K562 (cell line): ENCODE measurements around the gene DBF4B. TPM values are rescaled to one million over a fixed set of nuclear protein-coding genes. Genes with fewer than 3 reads are reported as not detected.

ENCODE experiments used
- ATAC-seq: fragments of 200-7000 bp; cut with Tn5 transposase; 3 replicates; pipeline ENCODE4 v1.9.1; 2020; ENCODE audit warnings: moderate library complexity
- BruUV-seq: library from RNA; stranded (reverse); fragments of 400-500 nt; replicated peaks from 2 replicates; lab custom pipeline; 2021; lab: Mats Ljungman, UMichigan
- CTCF ChIA-PET: fragments of 300-600 bp; formaldehyde crosslinking; extraction: SDS; loops from one replicate; lab custom pipeline; 2021; ENCODE audit warnings: low intra/inter-chr PET ratio; lab: Yijun Ruan, JAX
- POLR2A ChIA-PET: fragments of 300-600, 350-650 bp; sonication (Branson Sonifier 250); formaldehyde crosslinking; extraction: SDS; loops from one replicate; lab custom pipeline; 2021; ENCODE audit warnings: antibody characterized with exemption, inconsistent platforms; lab: Yijun Ruan, JAX
- DNase-seq, 4 experiments: peaks; one replicate each; pipeline versions ENCODE4 v3.0.0 to v3.0.0-alpha.2; 2011 to 2018; ENCODE audit warnings: low spot score in 3 of 4, mixed read lengths in 3 of 4; ENCODE audit errors: extremely low read depth in 1 of 4
- FAIRE-seq: peaks from 2 replicates; lab custom pipeline; 2011; peaks lifted over from hg19 to GRCh38; lab: Jason Lieb, UNC
- H2AFZ ChIP-seq: 2 replicates; pipeline ENCODE4 v1.6.0; 2011; ENCODE audit warnings: low read depth, low read length, control low read depth, inconsistent platforms
- H3K27ac ChIP-seq: fragments of 200-600 bp; 3 replicates; pipeline ENCODE4 v1.8.0; 2011; ENCODE audit warnings: low read depth, mild to moderate bottlenecking, control low read depth, inconsistent platforms, low read length, moderate library complexity, mixed read lengths; ENCODE audit errors: extremely low read depth
- H3K27me3 ChIP-seq, 2 experiments: fragments of 300-600 bp in 1 of 2; 2 replicates in 1 of 2; 3 replicates in 1 of 2; pipeline versions ENCODE4 v1.6.0 to v1.8.0; 2011; ENCODE audit warnings: inconsistent platforms in 2 of 2, low read length in 2 of 2, mild to moderate bottlenecking in 1 of 2, mixed read lengths in 1 of 2, moderate library complexity in 1 of 2; ENCODE audit not compliant: control insufficient read depth in 2 of 2, insufficient read depth in 2 of 2
- H3K36me3 ChIP-seq: fragments of 300-600 bp; 3 replicates; pipeline ENCODE4 v1.8.0; 2011; ENCODE audit warnings: mild to moderate bottlenecking, low read length, inconsistent platforms; ENCODE audit not compliant: control insufficient read depth, insufficient read depth
- H3K4me1 ChIP-seq, 2 experiments: fragments of 200-600 bp in 1 of 2; replicated peaks in 1 of 2; 2 replicates in 1 of 2; 3 replicates in 1 of 2; pipeline versions ENCODE4 v1.5.1 to v1.8.0; 2011; ENCODE audit warnings: inconsistent platforms in 2 of 2, low read length in 2 of 2, mild to moderate bottlenecking in 1 of 2, mixed read lengths in 1 of 2, moderate library complexity in 1 of 2; ENCODE audit not compliant: control insufficient read depth in 2 of 2, insufficient read depth in 2 of 2
- H3K4me2 ChIP-seq: 2 replicates; pipeline ENCODE4 v1.6.1; 2011; ENCODE audit warnings: low read length, control low read depth, inconsistent platforms, mixed read lengths; ENCODE audit not compliant: insufficient read depth
- H3K4me3 ChIP-seq: fragments of 200-600 bp; sonication (generic), shearing (Covaris generic); 2 replicates; pipeline ENCODE4 v1.5.1; 2016; ENCODE audit warnings: control low read depth, inconsistent platforms
- H3K79me2 ChIP-seq: fragments of 200-600 bp; 3 replicates; pipeline ENCODE4 v1.8.0; 2011; ENCODE audit warnings: low read length, inconsistent platforms; ENCODE audit not compliant: control insufficient read depth, insufficient read depth
- H3K9ac ChIP-seq, 2 experiments: 2 replicates each; pipeline versions ENCODE4 v1.6.0 to v1.6.1; 2011; ENCODE audit warnings: low read depth in 2 of 2, low read length in 2 of 2, control low read depth in 1 of 2, inconsistent platforms in 1 of 2, mild to moderate bottlenecking in 1 of 2, mixed read lengths in 1 of 2; ENCODE audit not compliant: insufficient read depth in 1 of 2
- H3K9me1 ChIP-seq: one replicate; pipeline ENCODE4 v1.6.0; 2011; ENCODE audit warnings: inconsistent platforms, mild to moderate bottlenecking, low read length, moderate library complexity; ENCODE audit not compliant: control insufficient read depth, insufficient read depth
- H3K9me3 ChIP-seq: replicated peaks from 2 replicates; pipeline ENCODE4 v1.5.1; 2011; ENCODE audit warnings: low read depth, low read length, inconsistent platforms; ENCODE audit not compliant: control insufficient read depth, insufficient read depth
- H4K20me1 ChIP-seq: replicated peaks from 2 replicates; pipeline ENCODE4 v1.6.1; 2011; ENCODE audit warnings: low read length, inconsistent platforms, mixed read lengths; ENCODE audit not compliant: control insufficient read depth, insufficient read depth
- BACH1 ChIP-seq: fragments of 200-800 bp; sonication (Bioruptor generic); IDR thresholded peaks from 2 replicates; pipeline ENCODE4 v1.6.1; 2016; ENCODE audit warnings: missing genetic modification characterization, missing compliant biosample characterization
- BRD4 ChIP-seq: fragments of 200-600 bp; sonication (generic); IDR thresholded peaks from 2 replicates; pipeline ENCODE4 v1.6.1; 2017; ENCODE audit warnings: inconsistent platforms
- FOXJ3 ChIP-seq: sonication (generic); formaldehyde crosslinking; IDR thresholded peaks from 2 replicates; pipeline ENCODE4 v1.4.0; 2020; ENCODE audit warnings: mild to moderate bottlenecking, missing genetic modification reagents
- HDAC2 ChIP-seq: fragments of 450-650 bp; IDR thresholded peaks from 2 replicates; pipeline ENCODE4 v1.6.1; 2016; ENCODE audit warnings: mild to moderate bottlenecking
- LEF1 ChIP-seq: fragments of 450-650 bp; IDR thresholded peaks from 2 replicates; pipeline ENCODE4 v1.6.1; 2016; ENCODE audit warnings: mild to moderate bottlenecking
- MAFF ChIP-seq: IDR thresholded peaks from 2 replicates; pipeline ENCODE4 v1.6.1; 2012; ENCODE audit warnings: low read length, improper control_type of control experiment
- MAFG ChIP-seq: fragments of 450-650 bp; conservative IDR thresholded peaks from 2 replicates; pipeline ENCODE4 v1.6.1; 2016; ENCODE audit warnings: missing genetic modification characterization, missing compliant biosample characterization
- MAFK ChIP-seq: IDR thresholded peaks from 2 replicates; pipeline ENCODE4 v1.6.1; 2011; ENCODE audit warnings: low read length, improper control_type of control experiment
- NCOR1 ChIP-seq: fragments of 450-650 bp; IDR thresholded peaks from 2 replicates; pipeline ENCODE4 v1.6.1; 2016; ENCODE audit warnings: mild to moderate bottlenecking, moderate library complexity
- NFATC3 ChIP-seq: fragments of 450-650 bp; IDR thresholded peaks from 2 replicates; pipeline ENCODE4 v1.6.1; 2017; ENCODE audit warnings: mild to moderate bottlenecking
- NFE2L1 ChIP-seq: fragments of 450-650 bp; IDR thresholded peaks from 2 replicates; pipeline ENCODE4 v1.6.1; 2016; ENCODE audit warnings: missing genetic modification characterization, low read depth, mild to moderate bottlenecking, missing compliant biosample characterization, moderate library complexity, borderline replicate concordance
- NR2F6 ChIP-seq: fragments of 450-650 bp; formaldehyde crosslinking; IDR thresholded peaks from 2 replicates; pipeline ENCODE4 v1.4.0; 2020; ENCODE audit warnings: mild to moderate bottlenecking
- RBFOX2 ChIP-seq: fragments of 200-400 bp; formaldehyde crosslinking; IDR thresholded peaks from 2 replicates; pipeline ENCODE4 v1.6.1; 2017; ENCODE audit warnings: low read depth, mild to moderate bottlenecking, low read length, moderate library complexity
- THRA ChIP-seq: fragments of 450-650 bp; IDR thresholded peaks from 2 replicates; pipeline ENCODE4 v1.6.1; 2017; ENCODE audit warnings: mild to moderate bottlenecking, moderate library complexity
- THRAP3 ChIP-seq: fragments of 450-650 bp; IDR thresholded peaks from 2 replicates; pipeline ENCODE4 v1.6.1; 2016; ENCODE audit warnings: mild to moderate bottlenecking, inconsistent platforms, borderline replicate concordance
- ZBTB26 ChIP-seq: fragments of 450-650 bp; formaldehyde crosslinking; IDR thresholded peaks from 2 replicates; pipeline ENCODE4 v1.4.0; 2022; ENCODE audit warnings: missing genetic modification characterization
- ZNF143 ChIP-seq: sonication (generic); formaldehyde crosslinking; IDR thresholded peaks from 2 replicates; pipeline ENCODE4 v1.9.0; 2022; ENCODE audit warnings: mild to moderate bottlenecking, missing genetic modification reagents
- ZNF239 ChIP-seq: fragments of 250-450 bp; sonication (Bioruptor Pico); IDR thresholded peaks from 2 replicates; pipeline ENCODE4 v1.4.0; 2020; ENCODE audit warnings: mild to moderate bottlenecking
- ZNF316 ChIP-seq: fragments of 450-650 bp; IDR thresholded peaks from 2 replicates; pipeline ENCODE4 v1.6.1; 2016
- WGBS: fragments of 100-300 bp; shearing (Covaris generic); methylation state at CpG from one replicate; pipeline ENCODE4 v1.1.6; 2016; ENCODE audit warnings: low coverage, mixed read lengths; ENCODE audit not compliant: insufficient coverage; ENCODE audit errors: missing lambda C conversion rate; 5-methylcytosine and 5-hydroxymethylcytosine counted together
- in situ Hi-C: fragments of 300-500 bp; cut with MboI; formaldehyde crosslinking; loops from 4 replicates; pipeline ENCODE4 v1.15.0; 2018; ENCODE audit warnings: inconsistent platforms, mixed read lengths
- intact Hi-C: fragments of 100-400 bp; cut with micrococcal nuclease; formaldehyde crosslinking; loops from 2 replicates; pipeline ENCODE4 v1.14.2; 2022
- polyA plus RNA-seq, 8 experiments: library from polyadenylated mRNA; depleted of rRNA in 4 of 8; stranded (reverse) in 5 of 8; unstranded in 3 of 8; fragments of >200 nt; fragmentation: Nextera tagmentation in 2 of 8; fragmentation: Illumina TruSeq in 1 of 8; extraction: Ambion mirVana in 2 of 8; extraction: Trizol in 1 of 8; gene quantifications; 2 replicates each; pipeline versions ENCODE4 v1.2.1 to v1.2.3, GENCODE V29; 2011 to 2014; ENCODE audit warnings: inconsistent platforms in 1 of 8, missing spikeins in 1 of 8
- total RNA-seq, 7 experiments: library from RNA; depleted of rRNA in 6 of 7; stranded (reverse); fragments of >200 nt in 6 of 7; fragmentation: Illumina TruSeq in 2 of 7; extraction: Trizol in 2 of 7; gene quantifications; 2 replicates each; pipeline versions ENCODE4 v1.2.1 to v1.2.3, GENCODE V29; 2011 to 2021; ENCODE audit warnings: low replicate concordance in 1 of 7
- TF ChIP-seq, protein P1 (sequence below): fragments of 250-450 bp; sonication (Bioruptor Pico); IDR thresholded peaks from 2 replicates; pipeline ENCODE4 v1.8.0; 2021; ENCODE audit warnings: mild to moderate bottlenecking, moderate library complexity

DBF4B gene
- total and polyA plus RNA-seq, 9 of the 15 experiments (the other 6 are each of a cell fraction or from before 2014, with no cell fraction given) = 2.5 to 26.9 (median 14.6) TPM

DNA sequence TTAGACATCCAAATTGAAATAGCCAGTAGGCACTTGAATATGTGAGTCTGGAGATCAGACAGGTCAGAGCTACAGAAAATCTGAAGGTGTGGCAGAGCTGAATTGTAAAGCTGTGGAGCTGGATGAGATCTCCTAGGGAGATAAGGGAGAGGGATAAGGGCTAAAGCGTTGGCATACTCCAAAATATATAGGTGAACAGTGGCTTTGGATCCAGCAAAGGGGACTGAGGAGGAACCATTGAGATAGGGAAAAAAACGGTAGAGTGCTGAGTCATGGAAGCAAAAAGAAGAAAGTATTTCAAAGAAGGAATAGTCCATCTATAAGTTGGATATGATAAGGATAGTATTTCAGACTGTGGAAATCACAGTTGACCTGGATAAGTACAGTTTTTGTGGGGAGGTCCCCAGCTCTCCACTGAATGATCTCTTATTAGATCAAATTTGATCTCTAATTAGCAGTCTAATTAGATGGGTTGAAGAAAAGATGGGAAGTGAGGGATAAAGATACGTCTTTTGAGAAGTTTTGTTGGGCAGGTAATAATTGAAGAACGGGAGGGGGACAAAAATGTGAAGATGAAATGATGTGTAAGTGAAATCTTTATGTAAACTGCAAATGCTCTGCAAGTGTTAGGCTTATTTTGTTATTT, 587 bp upstream of the DBF4B start:
- peak; percentile 60 for FAIRE-seq
- Histone ChIP-seq H4K20me1 (no peaks in the 10 kb centered on the region), H3K4me3 (peak overlapping the region; percentile 64), H3K9me3 (no peaks in the 10 kb centered on the region), H3K9ac (peak overlapping the region in 1 of 2 experiments; percentile 81; a peak in 3 of 4 replicates), H3K4me2 (peak overlapping the region; percentile 97), H3K27ac (peak overlapping the region; percentile 83), H3K27me3 (no peaks in the 10 kb centered on the region), H3K79me2 (peaks cover 22% of the 10 kb centered on the region), H3K36me3 (peaks cover 2% of the 10 kb centered on the region; the same call in 1 of the 3 replicates), H3K9me1 (no peaks in the 10 kb centered on the region), H2AFZ (peak overlapping the region; percentile 83), H3K4me1 (peaks cover 8 to 10% of the 10 kb centered on the region in 2 experiments; a peak in 4 of 5 replicates)
- intact Hi-C loops (no loop called here), in situ Hi-C loops (no loop called here)
- DNase-seq = peak; percentile 27 to 48 (median 32)
- BruUV-seq = TSS peak; percentile 77
- ChIA-PET POLR2A (interaction anchor here (0.6 to 1.2 kb wide), 3 partner anchors 18 to 607 kb away, joined by 3 to 4 read pairs (median 3); partner anchors contain the start of gene CCDC43), CTCF (no interaction called here)
- ATAC-seq = peak; percentile 19; the same call in 1 of the 3 replicates
- WGBS = 2% methylated on average over 4 of the region's 4 CpGs
- TF ChIP-seq THRA = no peak
- peak; percentile 94 for TF ChIP-seq BACH1 (tag)
- TF ChIP-seq FOXJ3 (CRISPR knock-in tag) = no peak
- no peak for TF ChIP-seq NCOR1
- peak; percentile 96 for TF ChIP-seq MAFG
- TF ChIP-seq NFE2L1 (tag) = peak; percentile 91
- TF ChIP-seq ZNF143 (CRISPR knock-in tag) = no peak
- TF ChIP-seq BRD4 = peak; percentile 17; the same call in 1 of the 2 replicates
- no peak for TF ChIP-seq RBFOX2
- TF ChIP-seq ZNF239 (CRISPR knock-in tag) = no peak
- 0 out of 2 replicates have a peak, but pooled peaks have one; percentile 12 for TF ChIP-seq HDAC2
- TF ChIP-seq ZNF316 = peak; percentile 97
- peak; percentile 10; the same call in 1 of the 2 replicates for TF ChIP-seq LEF1
- TF ChIP-seq NFATC3 = peak; percentile 75; the same call in 1 of the 2 replicates
- peak; percentile 89 for TF ChIP-seq MAFF
- TF ChIP-seq, protein P1, sequence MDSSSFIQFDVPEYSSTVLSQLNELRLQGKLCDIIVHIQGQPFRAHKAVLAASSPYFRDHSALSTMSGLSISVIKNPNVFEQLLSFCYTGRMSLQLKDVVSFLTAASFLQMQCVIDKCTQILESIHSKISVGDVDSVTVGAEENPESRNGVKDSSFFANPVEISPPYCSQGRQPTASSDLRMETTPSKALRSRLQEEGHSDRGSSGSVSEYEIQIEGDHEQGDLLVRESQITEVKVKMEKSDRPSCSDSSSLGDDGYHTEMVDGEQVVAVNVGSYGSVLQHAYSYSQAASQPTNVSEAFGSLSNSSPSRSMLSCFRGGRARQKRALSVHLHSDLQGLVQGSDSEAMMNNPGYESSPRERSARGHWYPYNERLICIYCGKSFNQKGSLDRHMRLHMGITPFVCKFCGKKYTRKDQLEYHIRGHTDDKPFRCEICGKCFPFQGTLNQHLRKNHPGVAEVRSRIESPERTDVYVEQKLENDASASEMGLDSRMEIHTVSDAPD (CRISPR knock-in tag) = no peak
- no peak for TF ChIP-seq NR2F6 (CRISPR knock-in tag)
- no peak for TF ChIP-seq ZBTB26 (CRISPR knock-in tag)
- peak; percentile 68; the same call in 1 of the 2 replicates for TF ChIP-seq THRAP3
- TF ChIP-seq MAFK = peak; percentile 89
